ENCODE data around the gene RUFY4.
"Not testable (repeated sequence)": the region's sequence is repeated elsewhere in the genome, so short reads cannot be mapped to it uniquely, and the experiment has no call there.

RUFY4 gene

DNA sequence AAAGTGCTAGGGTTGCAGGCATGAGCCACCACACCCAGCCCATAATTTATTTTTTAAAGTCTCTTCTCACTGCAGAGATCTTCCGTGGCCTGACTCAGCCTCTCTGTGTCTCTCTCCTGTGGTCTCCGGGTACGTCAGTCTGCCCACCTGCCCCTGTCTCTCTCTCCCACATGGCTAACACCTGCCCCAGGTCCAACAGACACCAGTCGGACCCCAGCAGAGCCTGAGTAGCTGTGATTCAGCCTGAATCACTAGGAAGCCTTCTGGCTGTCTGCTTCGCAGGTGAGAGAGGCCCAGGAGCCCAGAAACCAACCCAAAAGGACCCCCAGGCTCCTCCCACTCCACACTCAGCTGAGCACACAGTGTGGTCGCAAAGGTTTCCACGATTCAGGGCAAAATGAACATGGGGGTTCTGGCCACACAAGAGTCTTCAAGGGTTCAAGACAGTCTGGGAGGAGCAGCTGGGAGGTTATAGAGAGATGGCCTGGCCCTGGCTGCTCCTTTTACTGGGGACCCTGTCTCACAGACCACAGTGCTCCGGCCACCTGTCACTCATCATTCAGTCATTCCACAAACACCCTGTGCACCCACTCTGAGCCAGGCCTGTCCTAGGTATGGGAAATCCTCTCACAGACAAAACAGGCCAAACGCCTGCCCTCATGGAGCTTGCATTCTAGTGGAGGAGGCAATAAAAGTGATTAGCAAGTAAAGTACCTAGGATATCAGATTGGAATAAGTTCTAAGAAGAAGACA is 8.6 kb downstream of the RUFY4 start:
- no peak overlapping the region for H3K4me3 ChIP-seq (ENCODE audit: low read length)
- no peak for DNase-seq (ENCODE audit: low read depth, low spot score)

- H3K4me3 ChIP-seq (ENCODE audit: low read length), result no peak overlapping the region
- DNase-seq (ENCODE audit: low read depth, low spot score), result no peak
Observed at GRCh38 chr2:218079943-218080913, 11.2 kb downstream of the RUFY4 start.

DNA sequence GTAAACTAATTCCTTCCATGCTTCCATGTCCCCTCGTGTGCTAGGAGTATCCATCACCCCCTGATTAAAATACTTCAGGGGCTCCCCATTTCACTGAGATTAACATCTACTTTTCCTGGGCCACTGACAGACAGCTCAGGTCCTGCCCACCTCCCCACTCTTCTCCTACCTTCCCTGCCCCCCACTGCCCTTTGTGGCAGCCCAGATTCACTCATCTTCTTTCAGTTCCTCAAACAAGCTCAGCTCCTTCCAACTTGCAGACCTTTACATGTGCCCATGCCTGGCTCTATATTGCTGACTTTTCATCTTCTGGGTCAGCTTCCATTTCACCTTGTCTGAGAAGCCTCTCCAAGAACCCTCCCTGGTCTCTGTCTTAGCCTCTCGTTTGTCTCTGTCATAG is 12.0 kb downstream of the RUFY4 start:
- no peak for DNase-seq (ENCODE audit: low read depth, low spot score)
- H3K4me3 ChIP-seq (ENCODE audit: low read length), result no peak overlapping the region

DNA sequence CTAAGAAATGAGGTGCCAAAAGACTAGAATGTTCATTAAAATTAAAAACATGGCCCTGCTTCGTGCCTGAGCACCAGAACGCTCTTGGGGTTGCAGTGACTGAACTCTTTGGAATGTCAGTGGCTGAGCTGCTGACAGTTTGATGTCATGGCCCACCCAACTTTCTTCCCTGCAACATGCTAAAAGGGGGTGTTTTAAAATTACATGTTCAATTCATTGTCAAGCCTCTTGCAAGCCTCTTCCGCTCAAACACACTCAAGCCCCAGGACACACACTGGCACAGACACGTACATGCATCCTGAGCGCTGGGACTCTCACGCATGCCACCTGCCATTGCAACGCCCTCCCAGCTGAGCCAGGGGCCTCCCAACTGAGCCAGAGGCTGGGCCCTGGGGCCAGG is 12.6 kb downstream of the RUFY4 start:
- H3K4me3 ChIP-seq (ENCODE audit: low read length), result no peak overlapping the region
- no peak for DNase-seq (ENCODE audit: low read depth, low spot score)

DNA sequence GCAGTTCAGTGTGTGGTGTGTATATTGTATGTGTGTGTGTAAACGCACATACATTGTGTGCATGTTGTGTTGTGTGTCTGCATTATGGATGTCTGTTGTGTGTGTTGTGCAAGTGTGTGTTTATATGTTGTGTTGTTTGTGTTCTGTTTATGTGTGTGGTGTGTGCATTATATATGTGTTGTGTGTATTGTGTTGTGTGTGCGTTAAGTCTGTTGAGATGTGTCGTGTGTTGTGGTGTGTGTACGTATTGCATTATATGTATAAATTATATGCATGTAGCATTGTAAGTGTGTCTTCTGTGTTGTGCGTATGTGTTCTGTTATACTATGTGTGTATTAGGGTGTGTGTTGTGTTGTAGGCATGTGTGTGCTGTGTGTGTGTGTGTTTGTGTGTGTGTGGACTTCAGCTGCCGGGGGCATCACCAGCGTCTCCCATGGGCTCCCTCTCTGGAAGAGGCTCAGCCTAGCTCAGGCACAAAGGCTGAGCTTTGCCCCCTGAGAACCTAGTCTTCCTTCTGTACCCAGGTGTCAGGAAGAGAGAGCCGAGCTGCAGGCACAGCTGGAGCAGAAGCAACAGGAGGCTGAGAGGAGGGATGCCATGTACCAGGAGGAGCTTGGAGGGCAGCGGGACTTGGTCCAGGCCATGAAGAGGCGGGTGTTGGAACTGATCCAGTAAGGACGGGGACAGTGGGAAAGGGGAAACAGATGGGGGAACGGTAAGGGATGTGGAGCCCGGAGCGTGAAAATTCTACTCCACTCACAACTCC is 13.7 kb downstream of the RUFY4 start:
- H3K4me3 ChIP-seq (ENCODE audit: low read length), result no peak overlapping the region
- no peak for DNase-seq (ENCODE audit: low read depth, low spot score)

DNA sequence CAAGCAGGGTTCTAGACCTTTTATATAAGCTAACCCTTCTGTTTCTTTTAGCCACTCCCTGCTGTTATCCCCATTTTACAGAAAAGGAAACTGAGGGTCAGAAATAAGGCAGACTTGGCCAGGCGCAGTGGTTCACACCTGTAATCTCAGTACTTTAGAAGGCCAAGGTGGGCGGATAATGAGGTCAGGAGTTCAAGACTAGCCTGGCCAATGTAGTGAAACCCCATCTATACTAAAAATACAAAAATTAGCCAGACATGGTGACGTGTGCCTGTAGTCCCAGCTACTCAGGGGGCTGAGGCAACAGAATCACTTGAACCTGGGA is 14.3 kb downstream of the RUFY4 start:
- DNase-seq (ENCODE audit: low read depth, low spot score), result no peak
- H3K4me3 ChIP-seq (ENCODE audit: low read length), result no peak overlapping the region

DNA sequence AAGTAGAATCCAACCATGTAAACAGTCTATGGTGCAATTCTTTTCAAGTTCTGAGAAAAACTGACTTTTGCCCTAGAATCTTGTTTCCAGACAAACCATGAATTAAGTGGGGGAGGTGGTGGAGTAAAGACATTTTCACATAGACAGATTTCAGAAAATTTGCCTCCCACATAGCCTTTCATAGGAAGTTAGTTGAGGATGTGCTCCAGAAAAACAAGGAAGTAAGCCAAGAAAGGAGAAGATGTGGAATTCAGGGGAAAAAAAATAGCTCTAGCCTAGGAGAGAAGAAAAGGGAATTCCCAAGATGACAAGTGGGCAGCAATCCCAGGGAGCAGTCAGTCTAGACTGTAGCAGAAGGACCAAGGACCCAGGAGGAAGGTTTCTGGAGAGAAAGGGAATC is 17.4 kb downstream of the RUFY4 start:
- DNase-seq (ENCODE audit: low read depth, low spot score), result no peak
- no peak overlapping the region for H3K4me3 ChIP-seq (ENCODE audit: low read length)

- DNase-seq (ENCODE audit: low read depth, low spot score), result no peak
- H3K4me3 ChIP-seq (ENCODE audit: low read length), result no peak overlapping the region
Observed at GRCh38 chr2:218089259-218089658, 20.2 kb downstream of the RUFY4 start.

GRCh38 chr2:218091746-218092145 is 22.7 kb downstream of the RUFY4 start:
- no peak overlapping the region for H3K4me3 ChIP-seq (ENCODE audit: low read length)
- DNase-seq (ENCODE audit: low read depth, low spot score), result no peak

DNA sequence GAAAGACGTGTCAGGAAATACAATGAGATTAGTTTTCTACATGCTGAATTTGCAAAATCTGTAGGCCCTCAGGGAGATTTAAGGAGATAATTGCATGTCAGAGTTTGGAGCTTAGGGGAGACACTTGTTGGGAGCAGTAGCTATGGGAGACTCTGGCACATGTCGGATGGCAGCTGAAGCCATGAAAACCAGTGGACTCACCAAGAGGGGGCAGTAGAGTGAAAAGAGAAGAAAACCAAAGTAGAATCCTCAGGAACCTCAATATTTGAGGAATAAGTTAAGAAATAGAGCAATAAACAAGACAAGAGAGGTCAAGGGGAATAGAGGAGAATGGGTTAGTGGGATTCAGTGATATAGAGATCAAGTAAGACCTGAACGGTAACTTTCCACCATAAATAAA is 24.8 kb downstream of the RUFY4 start:
- no peak overlapping the region for H3K4me3 ChIP-seq (ENCODE audit: low read length)
- no peak for DNase-seq (ENCODE audit: low read depth, low spot score)

GRCh38 chr2:218095853-218096252 is 26.8 kb downstream of the RUFY4 start:
- H3K4me3 ChIP-seq (ENCODE audit: low read length), result no peak overlapping the region
- DNase-seq (ENCODE audit: low read depth, low spot score), result no peak

DNA sequence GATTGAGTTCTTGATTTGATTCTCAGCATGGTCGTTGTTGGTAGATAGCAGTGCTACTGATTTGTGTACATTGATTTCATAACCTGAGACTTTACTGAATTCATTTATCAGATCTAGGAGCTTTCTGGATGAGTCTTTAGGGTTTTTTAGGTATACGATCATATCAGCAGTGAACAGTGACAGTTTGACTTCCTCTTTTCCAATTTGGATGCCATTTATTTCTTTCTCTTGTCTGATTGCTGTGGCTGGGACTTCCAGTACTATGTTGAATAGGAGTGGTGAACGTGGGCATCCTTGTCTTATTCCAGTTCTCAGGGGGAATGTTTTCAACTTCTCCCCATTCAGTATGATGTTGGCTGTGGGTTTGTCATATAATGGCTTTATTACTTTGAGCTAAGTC is 28.9 kb downstream of the RUFY4 start:
- no peak overlapping the region for H3K4me3 ChIP-seq (ENCODE audit: low read length)
- DNase-seq (ENCODE audit: low read depth, low spot score), result no peak

- not testable (repeated sequence) for H3K4me3 ChIP-seq (ENCODE audit: low read length)
Observed at GRCh38 chr2:218108834-218109233, 39.8 kb downstream of the RUFY4 start.

GRCh38 chr2:218121789-218122188 is 52.7 kb downstream of the RUFY4 start:
- H3K4me3 ChIP-seq (ENCODE audit: low read length); DNase-seq (ENCODE audit: low read depth, low spot score): not testable (repeated sequence)

More at GRCh38 chr2:218108834-218109233, 39.8 kb downstream of the RUFY4 start:
- DNase-seq (ENCODE audit: low read depth, low spot score), result not testable (repeated sequence)

- DNase-seq (ENCODE audit: low read depth, low spot score); H3K4me3 ChIP-seq (ENCODE audit: low read length): not testable (repeated sequence)
Observed at GRCh38 chr2:218122286-218122685, 53.2 kb downstream of the RUFY4 start.

- no peak for DNase-seq (ENCODE audit: low read depth, low spot score)
- no peak overlapping the region for H3K4me3 ChIP-seq (ENCODE audit: low read length)
Observed at GRCh38 chr2:218123986-218124385, 54.9 kb downstream of the RUFY4 start.

- H3K4me3 ChIP-seq (ENCODE audit: low read length), result no peak overlapping the region
- no peak for DNase-seq (ENCODE audit: low read depth, low spot score)
Observed at GRCh38 chr2:218125095-218125494, 56.0 kb downstream of the RUFY4 start.

DNA sequence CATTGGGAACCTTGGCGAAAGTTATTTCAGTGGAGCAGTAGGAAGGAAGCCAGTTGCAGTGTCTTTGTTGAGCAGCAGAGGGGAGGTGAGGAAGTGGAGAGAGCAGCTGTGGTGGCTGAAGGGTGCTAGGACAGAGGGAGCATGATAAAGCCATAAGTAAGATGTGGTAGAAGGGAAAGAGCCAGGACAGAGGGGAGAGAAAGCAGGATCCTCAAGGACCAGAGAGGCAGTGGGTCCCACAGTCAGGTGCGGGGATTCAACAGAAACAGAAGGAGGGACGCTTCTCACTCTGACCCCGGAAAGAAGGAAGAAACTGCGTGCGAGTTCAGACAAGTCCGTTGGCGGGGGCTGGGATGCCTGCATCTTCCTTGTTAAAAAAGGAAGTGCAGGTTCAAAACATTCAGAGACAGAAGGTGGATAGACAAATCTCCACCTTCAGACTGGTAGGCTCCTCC is 56.6 kb downstream of the RUFY4 start, which contains the start of gene CXCR2:
CXCR2 (plus strand) TSS at position 403 of the 455 bp plus-strand sequence. CDS start 8,774 bp downstream, outside the sequence.
- DNase-seq (ENCODE audit: low read depth, low spot score), result no peak
- H3K4me3 ChIP-seq (ENCODE audit: low read length), result no peak within 1 kb of the TSS

GRCh38 chr2:218127929-218128455 is 58.9 kb downstream of the RUFY4 start:
- no peak for DNase-seq (ENCODE audit: low read depth, low spot score)
- no peak overlapping the region for H3K4me3 ChIP-seq (ENCODE audit: low read length)
